Memory B cell (primary cell): Measurements from ENCODE around the gene ATRNL1.

Source experiments
- ATAC-seq: fragments of 150-1000 bp; cut with Tn5 transposase; 2 replicates; pipeline ENCODE4 v1.10.0; 2021; ENCODE audit warnings: low read depth, mild to moderate bottlenecking, moderate library complexity
- DNase-seq, 2 donors: peaks; one replicate each; pipeline ENCODE4 v3.0.0; 2022; ENCODE audit warnings: low spot score in 2 of 2
- H3K27ac Mint-ChIP-seq: one replicate; pipeline ENCODE4 v1.8.0; 2022; ENCODE audit warnings: mild to moderate bottlenecking, moderate library complexity, mixed read lengths
- H3K27me3 Mint-ChIP-seq: one replicate; pipeline ENCODE4 v1.8.0; 2022; ENCODE audit warnings: mixed read lengths
- H3K36me3 Mint-ChIP-seq: one replicate; pipeline ENCODE4 v1.8.0; 2022; ENCODE audit warnings: mild to moderate bottlenecking, mixed read lengths
- H3K4me1 Mint-ChIP-seq: one replicate; pipeline ENCODE4 v1.8.0; 2022; ENCODE audit warnings: mixed read lengths
- H3K4me3 Mint-ChIP-seq: one replicate; pipeline ENCODE4 v1.8.0; 2022; ENCODE audit warnings: mild to moderate bottlenecking, moderate library complexity, mixed read lengths
- H3K9me3 Mint-ChIP-seq: one replicate; pipeline ENCODE4 v1.8.0; 2022; ENCODE audit warnings: mixed read lengths

ATRNL1 gene

GRCh38 chr10:115902596-115902995, 809.4 kb downstream of the ATRNL1 start:
- no peak overlapping the region for H3K27ac Mint-ChIP-seq
- no peaks in the 10 kb centered on the region for H3K4me1 Mint-ChIP-seq

GRCh38 chr10:115903207-115903606, 810.0 kb downstream of the ATRNL1 start:
- DNase-seq = no peak
- Mint-ChIP-seq H3K9me3 (no peaks in the 10 kb centered on the region), H3K4me1 (no peaks in the 10 kb centered on the region), H3K36me3 (no peaks in the 10 kb centered on the region), H3K27me3 (no peaks in the 10 kb centered on the region), H3K27ac (no peak overlapping the region), H3K4me3 (no peak overlapping the region)
- ATAC-seq = no peak

More at GRCh38 chr10:115902596-115902995, 809.4 kb downstream of the ATRNL1 start:
- Mint-ChIP-seq H3K9me3 (no peaks in the 10 kb centered on the region), H3K4me3 (no peak overlapping the region), H3K36me3 (no peaks in the 10 kb centered on the region), H3K27me3 (no peaks in the 10 kb centered on the region)
- no peak for ATAC-seq
- DNase-seq = no peak

- no peaks in the 10 kb centered on the region for H3K36me3 Mint-ChIP-seq
- H3K4me1 Mint-ChIP-seq = no peaks in the 10 kb centered on the region
- DNase-seq (no peak), ATAC-seq (no peak)
- H3K4me3 Mint-ChIP-seq = no peak overlapping the region
- H3K9me3 Mint-ChIP-seq = no peaks in the 10 kb centered on the region
- H3K27me3 Mint-ChIP-seq = no peaks in the 10 kb centered on the region
- H3K27ac Mint-ChIP-seq = no peak overlapping the region
Measured at GRCh38 chr10:115903845-115904244, 810.7 kb downstream of the ATRNL1 start.

- H3K4me1 Mint-ChIP-seq = no peaks in the 10 kb centered on the region
- no peaks in the 10 kb centered on the region for H3K27me3 Mint-ChIP-seq
- no peak overlapping the region for H3K4me3 Mint-ChIP-seq
- H3K27ac Mint-ChIP-seq = no peak overlapping the region
- DNase-seq (no peak), ATAC-seq (no peak)
- H3K9me3 Mint-ChIP-seq = peaks cover 3% of the 10 kb centered on the region
- no peaks in the 10 kb centered on the region for H3K36me3 Mint-ChIP-seq
Measured at GRCh38 chr10:115909037-115909436, 815.9 kb downstream of the ATRNL1 start.

- ATAC-seq (no peak), DNase-seq (no peak)
- H3K4me1 Mint-ChIP-seq = no peaks in the 10 kb centered on the region
- H3K9me3 Mint-ChIP-seq = peaks cover 5% of the 10 kb centered on the region
- H3K27me3 Mint-ChIP-seq = no peaks in the 10 kb centered on the region
- no peaks in the 10 kb centered on the region for H3K36me3 Mint-ChIP-seq
- H3K4me3 Mint-ChIP-seq = no peak overlapping the region
- no peak overlapping the region for H3K27ac Mint-ChIP-seq
Measured at GRCh38 chr10:115909962-115910731, 817.0 kb downstream of the ATRNL1 start.

GRCh38 chr10:115914475-115914874, 821.3 kb downstream of the ATRNL1 start:
- Mint-ChIP-seq H3K27me3 (no peaks in the 10 kb centered on the region), H3K4me3 (no peak overlapping the region), H3K4me1 (no peaks in the 10 kb centered on the region), H3K27ac (no peak overlapping the region), H3K36me3 (no peaks in the 10 kb centered on the region), H3K9me3 (peaks cover 5% of the 10 kb centered on the region)
- DNase-seq = no peak
- no peak for ATAC-seq

- ATAC-seq = no peak
- H3K27me3 Mint-ChIP-seq = no peaks in the 10 kb centered on the region
- no peaks in the 10 kb centered on the region for H3K4me1 Mint-ChIP-seq
- no peak overlapping the region for H3K27ac Mint-ChIP-seq
- H3K36me3 Mint-ChIP-seq = no peaks in the 10 kb centered on the region
- H3K9me3 Mint-ChIP-seq = peaks cover 7% of the 10 kb centered on the region
- DNase-seq = no peak
- no peak overlapping the region for H3K4me3 Mint-ChIP-seq
Measured at GRCh38 chr10:115915429-115915828, 822.3 kb downstream of the ATRNL1 start.

- Mint-ChIP-seq H3K4me1 (no peaks in the 10 kb centered on the region), H3K4me3 (no peak overlapping the region), H3K36me3 (no peaks in the 10 kb centered on the region), H3K9me3 (peaks cover 7% of the 10 kb centered on the region), H3K27ac (no peak overlapping the region), H3K27me3 (no peaks in the 10 kb centered on the region)
- no peak for ATAC-seq
- DNase-seq = no peak
Measured at GRCh38 chr10:115918812-115919211, 825.6 kb downstream of the ATRNL1 start.

- Mint-ChIP-seq H3K36me3 (no peaks in the 10 kb centered on the region), H3K4me3 (no peak overlapping the region), H3K9me3 (peaks cover 9% of the 10 kb centered on the region), H3K27me3 (no peaks in the 10 kb centered on the region), H3K4me1 (no peaks in the 10 kb centered on the region), H3K27ac (no peak overlapping the region)
- ATAC-seq (no peak), DNase-seq (no peak)
Measured at GRCh38 chr10:115921795-115922194, 828.6 kb downstream of the ATRNL1 start.

- ATAC-seq = no peak
- no peak for DNase-seq
- no peaks in the 10 kb centered on the region for H3K9me3 Mint-ChIP-seq
- H3K36me3 Mint-ChIP-seq = no peaks in the 10 kb centered on the region
- no peaks in the 10 kb centered on the region for H3K27me3 Mint-ChIP-seq
- no peak overlapping the region for H3K4me3 Mint-ChIP-seq
- no peak overlapping the region for H3K27ac Mint-ChIP-seq
- no peaks in the 10 kb centered on the region for H3K4me1 Mint-ChIP-seq
Measured at GRCh38 chr10:115931309-115931708, 838.1 kb downstream of the ATRNL1 start.

- no peak overlapping the region for H3K27ac Mint-ChIP-seq
- H3K4me1 Mint-ChIP-seq = no peaks in the 10 kb centered on the region
- no peak for ATAC-seq
- no peaks in the 10 kb centered on the region for H3K36me3 Mint-ChIP-seq
- H3K27me3 Mint-ChIP-seq = no peaks in the 10 kb centered on the region
- no peak overlapping the region for H3K4me3 Mint-ChIP-seq
- H3K9me3 Mint-ChIP-seq = no peaks in the 10 kb centered on the region
- no peak for DNase-seq
Measured at GRCh38 chr10:115932099-115932498, 838.9 kb downstream of the ATRNL1 start.

GRCh38 chr10:115933098-115933497, 839.9 kb downstream of the ATRNL1 start:
- DNase-seq (no peak), ATAC-seq (no peak)
- no peak overlapping the region for H3K27ac Mint-ChIP-seq
- H3K27me3 Mint-ChIP-seq = no peaks in the 10 kb centered on the region
- H3K4me3 Mint-ChIP-seq = no peak overlapping the region
- no peaks in the 10 kb centered on the region for H3K4me1 Mint-ChIP-seq
- no peaks in the 10 kb centered on the region for H3K36me3 Mint-ChIP-seq
- no peaks in the 10 kb centered on the region for H3K9me3 Mint-ChIP-seq

GRCh38 chr10:115935731-115936130, 842.6 kb downstream of the ATRNL1 start:
- no peaks in the 10 kb centered on the region for H3K27me3 Mint-ChIP-seq
- DNase-seq (no peak), ATAC-seq (no peak)
- no peaks in the 10 kb centered on the region for H3K9me3 Mint-ChIP-seq
- no peaks in the 10 kb centered on the region for H3K4me1 Mint-ChIP-seq
- no peak overlapping the region for H3K4me3 Mint-ChIP-seq
- no peak overlapping the region for H3K27ac Mint-ChIP-seq
- H3K36me3 Mint-ChIP-seq = no peaks in the 10 kb centered on the region

GRCh38 chr10:115936926-115937767, 844.0 kb downstream of the ATRNL1 start:
- DNase-seq (no peak), ATAC-seq (no peak)
- Mint-ChIP-seq H3K27me3 (no peaks in the 10 kb centered on the region), H3K4me3 (no peak overlapping the region), H3K4me1 (no peaks in the 10 kb centered on the region), H3K36me3 (no peaks in the 10 kb centered on the region), H3K27ac (no peak overlapping the region), H3K9me3 (no peaks in the 10 kb centered on the region)

GRCh38 chr10:115937768-115938056, 844.5 kb downstream of the ATRNL1 start:
- H3K9me3 Mint-ChIP-seq = no peaks in the 10 kb centered on the region
- no peak overlapping the region for H3K4me3 Mint-ChIP-seq

More at GRCh38 chr10:115937768-115938056, 844.5 kb downstream of the ATRNL1 start:
- ATAC-seq (no peak), DNase-seq (no peak)
- H3K27ac Mint-ChIP-seq = no peak overlapping the region
- H3K36me3 Mint-ChIP-seq = no peaks in the 10 kb centered on the region
- no peaks in the 10 kb centered on the region for H3K27me3 Mint-ChIP-seq
- H3K4me1 Mint-ChIP-seq = no peaks in the 10 kb centered on the region
